GM18870 (cell line): ENCODE measurements around the gene CD7.

Source experiments
- ATAC-seq: cut with Tn5 transposase; IDR thresholded peaks from one replicate; pipeline ENCODE4 v1.9.1; 2021; ENCODE audit warnings: moderate library complexity; ENCODE audit not compliant: unreplicated experiment

CD7 gene

GRCh38 chr17:82300228-82300627 is 17.2 kb downstream of the CD7 start:
- no peak for ATAC-seq

- ATAC-seq: no peak
Measured at GRCh38 chr17:82299452-82299851, 18.0 kb downstream of the CD7 start.

GRCh38 chr17:82298538-82299421 is 18.6 kb downstream of the CD7 start:
- no peak for ATAC-seq

- no peak for ATAC-seq
Measured at GRCh38 chr17:82297714-82298537, 19.5 kb downstream of the CD7 start.

GRCh38 chr17:82297280-82297713 is 20.1 kb downstream of the CD7 start:
- ATAC-seq: no peak

GRCh38 chr17:82296511-82297279 is 20.7 kb downstream of the CD7 start:
- no peak for ATAC-seq

GRCh38 chr17:82295472-82295814 is 22.0 kb downstream of the CD7 start:
- no peak for ATAC-seq

GRCh38 chr17:82294064-82294773 is 23.2 kb downstream of the CD7 start:
- no peak for ATAC-seq

GRCh38 chr17:82292251-82293154 is 24.9 kb downstream of the CD7 start:
- ATAC-seq: peak; percentile 90

GRCh38 chr17:82291582-82292250 is 25.7 kb downstream of the CD7 start:
- no peak for ATAC-seq

- ATAC-seq: no peak
Measured at GRCh38 chr17:82287868-82288801, 29.3 kb downstream of the CD7 start.

- no peak for ATAC-seq
Measured at GRCh38 chr17:82287013-82287867, 30.2 kb downstream of the CD7 start.

GRCh38 chr17:82285141-82285540 is 32.3 kb downstream of the CD7 start:
- no peak for ATAC-seq

- ATAC-seq: no peak
Measured at GRCh38 chr17:82283208-82283749, 34.1 kb downstream of the CD7 start.

GRCh38 chr17:82282239-82283207 is 34.9 kb downstream of the CD7 start:
- no peak for ATAC-seq
